Caco-2 (cell line): Measurements from ENCODE around the gene WDR20. TPM values are rescaled to one million over a fixed set of nuclear protein-coding genes. Genes with fewer than 3 reads are reported as not detected.
"Not testable (repeated sequence)": the region's sequence is repeated elsewhere in the genome, so short reads cannot be mapped to it uniquely, and the experiment has no call there.

Experiments used
- BruUV-seq: library from RNA; stranded (reverse); fragments of 400-500 nt; replicated peaks from 2 replicates; lab custom pipeline; 2021; lab: Mats Ljungman, UMichigan
- CTCF ChIA-PET: fragments of 300-600 bp; sonication (Branson Sonifier 250); formaldehyde crosslinking; loops from one replicate; lab custom pipeline; 2022; ENCODE audit warnings: antibody characterized with exemption; lab: Charles Lee
- POLR2A ChIA-PET: fragments of 300-600 bp; sonication (Branson Sonifier 250); formaldehyde crosslinking; loops from one replicate; lab custom pipeline; 2022; ENCODE audit warnings: antibody characterized with exemption; lab: Charles Lee
- DNase-seq, 2 experiments: peaks; one replicate each; pipeline versions ENCODE4 v3.0.0 to v3.0.0-alpha.2; 2020 to 2022
- H3K27me3 ChIP-seq: replicated peaks from 2 replicates; pipeline ENCODE4 v1.6.0; 2011; ENCODE audit warnings: low read length; ENCODE audit not compliant: control insufficient read depth, insufficient read depth
- H3K36me3 ChIP-seq: 2 replicates; pipeline ENCODE4 v1.5.1; 2011; ENCODE audit warnings: low read length; ENCODE audit not compliant: control insufficient read depth, insufficient read depth
- H3K4me1 ChIP-seq: fragments of 250-450 bp; sonication (Bioruptor Pico); 2 replicates; pipeline ENCODE4 v1.5.1; 2020; ENCODE audit warnings: mild to moderate bottlenecking
- H3K4me3 ChIP-seq: 2 replicates; pipeline ENCODE4 v1.5.1; 2011; ENCODE audit warnings: low read depth, mild to moderate bottlenecking, control low read depth, low read length
- H3K9me3 ChIP-seq: fragments of 250-450 bp; sonication (Bioruptor Pico); 2 replicates; pipeline ENCODE4 v1.5.1; 2020; ENCODE audit warnings: mild to moderate bottlenecking, moderate library complexity
- H3K27ac Mint-ChIP-seq: one replicate; pipeline ENCODE4 v1.8.0; 2022; ENCODE audit warnings: mixed read lengths; ENCODE audit not compliant: unreplicated experiment
- H3K27me3 Mint-ChIP-seq: one replicate; pipeline ENCODE4 v1.8.0; 2022; ENCODE audit warnings: mixed read lengths; ENCODE audit not compliant: insufficient read depth, unreplicated experiment
- H3K36me3 Mint-ChIP-seq: one replicate; pipeline ENCODE4 v1.8.0; 2022; ENCODE audit warnings: mild to moderate bottlenecking, mixed read lengths; ENCODE audit not compliant: insufficient read depth, unreplicated experiment
- H3K4me1 Mint-ChIP-seq: one replicate; pipeline ENCODE4 v1.8.0; 2022; ENCODE audit warnings: low read depth, mixed read lengths; ENCODE audit not compliant: unreplicated experiment
- H3K4me3 Mint-ChIP-seq: one replicate; pipeline ENCODE4 v1.8.0; 2022; ENCODE audit warnings: mild to moderate bottlenecking, moderate library complexity, mixed read lengths; ENCODE audit not compliant: unreplicated experiment
- H3K9me3 Mint-ChIP-seq: one replicate; pipeline ENCODE4 v1.8.0; 2022; ENCODE audit warnings: mixed read lengths; ENCODE audit not compliant: unreplicated experiment
- CTCF ChIP-seq, 2 experiments: fragments of 200-600 bp in 1 of 2; IDR thresholded peaks; 1 replicate in 1 of 2; 2 replicates in 1 of 2; pipeline versions ENCODE4 v1.5.1 to v1.8.0; 2011 to 2022; ENCODE audit warnings: antibody characterized with exemption in 1 of 2, control low read depth in 1 of 2, inconsistent platforms in 1 of 2, low read depth in 1 of 2, low read length in 1 of 2, mild to moderate bottlenecking in 1 of 2, moderate library complexity in 1 of 2; ENCODE audit not compliant: insufficient read depth in 1 of 2, severe bottlenecking in 1 of 2, unreplicated experiment in 1 of 2
- intact Hi-C: fragments of 100-400 bp; cut with micrococcal nuclease; formaldehyde crosslinking; loops from one replicate; pipeline ENCODE4 v1.10.0; 2022; ENCODE audit not compliant: unreplicated experiment
- total RNA-seq: library from RNA; stranded (reverse); gene quantifications from 2 replicates; pipeline ENCODE4 v1.2.3, GENCODE V29; 2022

WDR20 gene
- total RNA-seq, 1 experiment from 2014 or later, result 32.5 TPM

GRCh38 chr14:102239231-102239630, 99.5 kb downstream of the WDR20 start:
- H3K9me3 Mint-ChIP-seq, result no peaks in the 10 kb centered on the region
- H3K4me3 ChIP-seq, result no peak overlapping the region
- H3K9me3 ChIP-seq, result no peaks in the 10 kb centered on the region
- H3K36me3 Mint-ChIP-seq, result no peaks in the 10 kb centered on the region
- no peaks in the 10 kb centered on the region; the same call in 1 of the 2 replicates for H3K27me3 ChIP-seq
- no peak for TF ChIP-seq CTCF (IDR thresholded peaks at IDR 0.05; ENCODE audit: insufficient read depth in 1 of 2, low read depth in 1 of 2, low read length in 1 of 2, severe bottlenecking in 1 of 2, unreplicated experiment in 1 of 2)
- BruUV-seq, result no TSS peak
- no peak overlapping the region for H3K4me3 Mint-ChIP-seq
- CTCF ChIA-PET, result no interaction called here
- H3K36me3 ChIP-seq, result no peaks in the 10 kb centered on the region
- H3K27me3 Mint-ChIP-seq, result peaks cover 2% of the 10 kb centered on the region
- intact Hi-C loops, result no loop called here
- H3K27ac Mint-ChIP-seq, result no peak overlapping the region
- H3K4me1 ChIP-seq, result no peaks in the 10 kb centered on the region
- no peak for DNase-seq
- POLR2A ChIA-PET, result no interaction called here
- no peaks in the 10 kb centered on the region for H3K4me1 Mint-ChIP-seq

GRCh38 chr14:102240481-102240880, 100.8 kb downstream of the WDR20 start:
- H3K4me1 Mint-ChIP-seq, result not testable (repeated sequence)

GRCh38 chr14:102241147-102241546, 101.5 kb downstream of the WDR20 start:
- no peaks in the 10 kb centered on the region; the same call in 1 of the 2 replicates for H3K27me3 ChIP-seq
- no peaks in the 10 kb centered on the region for H3K36me3 Mint-ChIP-seq
- ChIA-PET CTCF (no interaction called here), POLR2A (no interaction called here)
- H3K4me1 Mint-ChIP-seq, result no peaks in the 10 kb centered on the region
- H3K27me3 Mint-ChIP-seq, result peaks cover 2% of the 10 kb centered on the region
- no peaks in the 10 kb centered on the region for H3K9me3 ChIP-seq
- BruUV-seq, result no TSS peak
- no peaks in the 10 kb centered on the region for H3K9me3 Mint-ChIP-seq
- no peak overlapping the region for H3K27ac Mint-ChIP-seq
- H3K36me3 ChIP-seq, result no peaks in the 10 kb centered on the region
- no peak for TF ChIP-seq CTCF (IDR thresholded peaks at IDR 0.05; ENCODE audit: insufficient read depth in 1 of 2, low read depth in 1 of 2, low read length in 1 of 2, severe bottlenecking in 1 of 2, unreplicated experiment in 1 of 2)
- intact Hi-C loops, result no loop called here
- no peak for DNase-seq
- H3K4me3 ChIP-seq, result no peak overlapping the region
- no peak overlapping the region for H3K4me3 Mint-ChIP-seq
- H3K4me1 ChIP-seq, result no peaks in the 10 kb centered on the region

More at GRCh38 chr14:102240481-102240880, 100.8 kb downstream of the WDR20 start:
- H3K4me1 ChIP-seq, H3K4me3 ChIP-seq, H3K27me3 Mint-ChIP-seq, H3K4me3 Mint-ChIP-seq, intact Hi-C loops, CTCF ChIA-PET, H3K27me3 ChIP-seq, H3K9me3 ChIP-seq, DNase-seq, POLR2A ChIA-PET, H3K9me3 Mint-ChIP-seq, H3K36me3 Mint-ChIP-seq, H3K27ac Mint-ChIP-seq, H3K36me3 ChIP-seq, BruUV-seq: not testable (repeated sequence)

GRCh38 chr14:102243795-102244194, 104.1 kb downstream of the WDR20 start:
- BruUV-seq, H3K36me3 ChIP-seq, POLR2A ChIA-PET, H3K4me3 ChIP-seq, H3K4me3 Mint-ChIP-seq, H3K27me3 Mint-ChIP-seq, H3K9me3 Mint-ChIP-seq, H3K4me1 Mint-ChIP-seq, H3K27me3 ChIP-seq, DNase-seq, H3K36me3 Mint-ChIP-seq, H3K27ac Mint-ChIP-seq, intact Hi-C loops, H3K9me3 ChIP-seq, H3K4me1 ChIP-seq, CTCF ChIA-PET: not testable (repeated sequence)
